Right lobe of liver (tissue), 4 donors: ENCODE measurements around the gene NFIB.

Source experiments
- CTCF ChIP-seq, 4 donors: fragments of 200-600 bp in 3 of 4; fragments of 450-650 bp in 1 of 4; IDR thresholded peaks; one replicate each; pipeline versions ENCODE4 v1.5.1 to v1.8.0; 2016 to 2022; ENCODE audit warnings: antibody characterized with exemption in 4 of 4, mild to moderate bottlenecking in 2 of 4
- POLR2A ChIP-seq: fragments of 450-650 bp; IDR thresholded peaks from one replicate; pipeline ENCODE4 v1.6.1; 2017; ENCODE audit warnings: antibody characterized with exemption, mild to moderate bottlenecking
- donor health status: DM: no; HTN: no; CAD: no.
- donor health status: DM: no; HTN: no; CAD: no.
- donor health status: DM: no; HTN: yes; CAD: no.

DNA sequence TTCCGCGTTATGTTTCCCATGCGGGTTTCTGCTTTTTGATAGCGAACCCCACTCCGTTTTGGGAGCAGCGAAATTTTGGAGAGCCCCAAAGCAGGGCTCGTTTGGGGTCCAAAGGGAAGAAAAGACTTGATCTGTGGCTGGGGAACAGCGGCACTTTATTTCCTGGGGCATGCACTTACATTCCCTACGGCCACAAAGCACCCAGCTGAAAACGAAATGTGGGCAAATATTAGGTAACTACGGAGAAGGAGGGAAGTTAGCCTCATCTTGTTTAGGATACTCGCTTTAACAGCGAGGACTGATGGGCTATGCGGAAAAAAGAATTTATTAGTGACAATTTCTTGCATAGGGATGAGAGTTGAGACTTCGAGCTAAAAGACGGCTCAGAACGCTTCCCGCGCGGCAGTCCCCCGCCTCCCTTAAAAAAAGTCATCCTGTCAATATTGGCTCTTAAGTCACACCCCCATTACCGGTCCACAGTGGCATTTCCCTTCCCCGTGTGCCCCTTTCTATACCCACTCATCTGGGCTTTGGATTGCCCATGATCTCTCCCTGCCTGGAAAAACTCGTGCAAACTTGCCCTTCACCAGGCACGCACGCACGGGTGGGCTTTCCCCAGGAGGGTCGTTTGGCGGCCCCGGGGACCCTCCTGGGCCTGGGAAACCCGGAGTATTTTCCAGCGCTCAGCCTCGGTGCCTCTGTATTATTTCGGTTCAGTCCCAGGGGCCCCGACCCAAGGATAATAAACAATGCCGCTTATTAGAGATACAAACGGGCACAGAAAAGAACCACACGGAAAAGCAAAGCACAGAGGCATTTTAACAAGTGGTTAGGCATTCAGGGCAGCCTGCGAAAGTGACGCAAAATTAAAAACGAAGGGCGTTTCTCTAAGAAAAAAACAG is 35.8 kb upstream of the NFIB start:
- TF ChIP-seq CTCF (IDR thresholded peaks at IDR 0.05) = no peak
- TF ChIP-seq POLR2A = no peak
